ENCODE measurements around the gene ATP13A3.

DNA sequence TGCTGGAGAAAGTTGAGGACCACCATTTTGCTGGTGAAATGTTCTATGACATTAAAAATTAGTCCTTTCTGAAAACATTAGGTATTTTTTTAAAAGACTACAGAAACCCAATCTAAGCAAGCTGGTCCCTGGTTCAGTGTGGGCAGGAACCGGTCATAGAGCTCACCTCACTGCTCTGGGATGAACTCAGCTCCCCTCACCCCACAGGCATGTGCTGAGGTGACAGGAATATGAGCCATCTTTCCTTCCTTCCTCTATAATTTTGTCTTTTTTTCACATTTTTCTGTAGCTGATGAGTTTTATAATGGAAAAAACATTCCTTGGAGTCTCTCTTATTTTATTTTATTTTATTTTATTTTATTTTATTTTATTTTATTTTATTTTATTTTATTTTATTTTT, 109.1 kb downstream of the ATP13A3 start:
- no peak for TF ChIP-seq EZH2phosphoT487 (IDR thresholded peaks at IDR 0.05; ENCODE audit: low read depth)
- TF ChIP-seq, protein P1, sequence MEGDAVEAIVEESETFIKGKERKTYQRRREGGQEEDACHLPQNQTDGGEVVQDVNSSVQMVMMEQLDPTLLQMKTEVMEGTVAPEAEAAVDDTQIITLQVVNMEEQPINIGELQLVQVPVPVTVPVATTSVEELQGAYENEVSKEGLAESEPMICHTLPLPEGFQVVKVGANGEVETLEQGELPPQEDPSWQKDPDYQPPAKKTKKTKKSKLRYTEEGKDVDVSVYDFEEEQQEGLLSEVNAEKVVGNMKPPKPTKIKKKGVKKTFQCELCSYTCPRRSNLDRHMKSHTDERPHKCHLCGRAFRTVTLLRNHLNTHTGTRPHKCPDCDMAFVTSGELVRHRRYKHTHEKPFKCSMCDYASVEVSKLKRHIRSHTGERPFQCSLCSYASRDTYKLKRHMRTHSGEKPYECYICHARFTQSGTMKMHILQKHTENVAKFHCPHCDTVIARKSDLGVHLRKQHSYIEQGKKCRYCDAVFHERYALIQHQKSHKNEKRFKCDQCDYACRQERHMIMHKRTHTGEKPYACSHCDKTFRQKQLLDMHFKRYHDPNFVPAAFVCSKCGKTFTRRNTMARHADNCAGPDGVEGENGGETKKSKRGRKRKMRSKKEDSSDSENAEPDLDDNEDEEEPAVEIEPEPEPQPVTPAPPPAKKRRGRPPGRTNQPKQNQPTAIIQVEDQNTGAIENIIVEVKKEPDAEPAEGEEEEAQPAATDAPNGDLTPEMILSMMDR (IDR thresholded peaks at IDR 0.05; ENCODE audit: low read depth, low read length): no peak

All from OCI-LY3 (cell line).